GM12875 (cell line): ENCODE measurements around the gene AURKAIP1.
A peak's percentile ranks its signal among the peaks of the same experiment; 100 is the strongest.
"Not testable (repeated sequence)": the region's sequence is repeated elsewhere in the genome, so short reads cannot be mapped to it uniquely, and the experiment has no call there.

Experiments used
- H3K4me3 ChIP-seq: one replicate; pipeline ENCODE4 v1.5.1; 2011; ENCODE audit warnings: low read depth, low read length, control low read depth
- TF ChIP-seq, protein P1 (sequence below): IDR thresholded peaks from 2 replicates; pipeline ENCODE4 v1.5.1; 2011; ENCODE audit warnings: low read depth, mild to moderate bottlenecking, control low read depth, inconsistent platforms, low read length, moderate library complexity, borderline replicate concordance; ENCODE audit not compliant: insufficient read depth

Gene AURKAIP1

DNA sequence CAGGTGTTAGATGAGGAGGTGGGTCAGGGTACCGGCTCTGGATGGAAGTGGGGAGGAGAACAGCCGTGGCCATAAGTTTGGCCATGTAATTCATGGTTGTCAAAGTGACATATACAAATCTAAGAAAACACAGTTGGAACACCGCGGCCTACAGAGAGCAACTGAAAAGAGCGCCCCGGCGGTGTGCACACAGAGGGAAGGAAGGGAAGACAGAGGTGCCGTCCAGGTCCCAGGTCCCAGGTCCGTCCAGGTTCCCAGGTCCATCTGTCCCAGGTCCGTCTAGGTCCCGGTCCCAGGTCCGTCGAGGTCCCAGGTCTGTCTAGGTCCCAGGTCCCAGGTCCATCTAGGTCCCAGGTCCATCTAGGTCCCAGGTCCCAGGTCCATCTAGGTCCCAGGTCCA is 36.6 kb upstream of the AURKAIP1 start:
- TF ChIP-seq, protein P1, sequence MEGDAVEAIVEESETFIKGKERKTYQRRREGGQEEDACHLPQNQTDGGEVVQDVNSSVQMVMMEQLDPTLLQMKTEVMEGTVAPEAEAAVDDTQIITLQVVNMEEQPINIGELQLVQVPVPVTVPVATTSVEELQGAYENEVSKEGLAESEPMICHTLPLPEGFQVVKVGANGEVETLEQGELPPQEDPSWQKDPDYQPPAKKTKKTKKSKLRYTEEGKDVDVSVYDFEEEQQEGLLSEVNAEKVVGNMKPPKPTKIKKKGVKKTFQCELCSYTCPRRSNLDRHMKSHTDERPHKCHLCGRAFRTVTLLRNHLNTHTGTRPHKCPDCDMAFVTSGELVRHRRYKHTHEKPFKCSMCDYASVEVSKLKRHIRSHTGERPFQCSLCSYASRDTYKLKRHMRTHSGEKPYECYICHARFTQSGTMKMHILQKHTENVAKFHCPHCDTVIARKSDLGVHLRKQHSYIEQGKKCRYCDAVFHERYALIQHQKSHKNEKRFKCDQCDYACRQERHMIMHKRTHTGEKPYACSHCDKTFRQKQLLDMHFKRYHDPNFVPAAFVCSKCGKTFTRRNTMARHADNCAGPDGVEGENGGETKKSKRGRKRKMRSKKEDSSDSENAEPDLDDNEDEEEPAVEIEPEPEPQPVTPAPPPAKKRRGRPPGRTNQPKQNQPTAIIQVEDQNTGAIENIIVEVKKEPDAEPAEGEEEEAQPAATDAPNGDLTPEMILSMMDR: no peak
- H3K4me3 ChIP-seq: no peak overlapping the region

DNA sequence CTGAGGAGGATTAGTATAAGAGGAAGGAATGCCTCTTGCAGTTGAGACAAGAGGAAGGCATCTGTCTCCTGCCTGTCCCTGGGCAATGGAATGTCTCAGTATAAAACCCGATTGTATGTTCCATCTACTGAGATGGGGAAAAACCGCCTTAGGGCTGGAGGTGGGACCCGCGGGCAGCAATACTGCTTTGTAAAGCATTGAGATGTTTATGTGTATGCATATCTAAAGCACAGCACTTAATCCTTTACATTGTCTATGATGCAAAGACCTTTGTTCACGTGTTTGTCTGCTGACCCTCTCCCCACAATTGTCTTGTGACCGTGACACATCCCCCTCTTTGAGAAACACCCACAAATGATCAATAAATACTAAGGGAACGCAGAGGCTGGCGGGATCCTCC is 35.2 kb upstream of the AURKAIP1 start:
- not testable (repeated sequence) for H3K4me3 ChIP-seq

DNA sequence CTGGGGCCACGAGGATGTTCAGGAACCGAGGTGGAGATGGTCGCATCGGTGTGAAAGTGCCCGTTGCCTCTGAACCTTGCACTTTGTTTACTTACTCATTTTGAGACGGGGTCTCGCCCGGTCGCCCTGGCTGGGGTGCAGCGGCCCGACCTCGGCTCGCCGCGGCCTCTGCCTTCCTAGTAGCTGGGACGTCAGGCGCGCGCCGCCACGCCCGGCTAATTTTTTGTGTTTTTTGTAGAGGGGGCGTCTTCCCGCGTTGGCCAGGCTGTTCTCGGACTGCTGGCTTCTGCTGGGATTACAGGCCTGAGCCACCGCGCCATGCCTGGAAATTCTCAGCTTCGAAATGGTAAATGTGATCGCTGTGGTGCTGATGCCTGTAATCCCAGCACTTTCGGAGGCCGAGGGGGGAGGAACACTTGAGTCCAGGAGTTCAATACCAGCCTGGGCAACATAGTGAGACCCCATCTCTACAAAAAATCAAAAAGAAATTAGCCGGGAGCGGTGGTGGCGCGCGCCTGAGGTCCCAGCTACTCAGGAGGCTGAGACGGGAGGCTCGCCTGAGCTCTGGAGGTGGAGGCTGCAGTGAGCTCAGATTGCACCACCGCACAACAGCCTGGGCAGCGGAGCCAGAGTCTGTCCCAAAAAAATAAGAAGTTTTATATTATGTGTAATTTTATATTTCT is 32.8 kb upstream of the AURKAIP1 start:
- H3K4me3 ChIP-seq: peak overlapping the region; percentile 100
- TF ChIP-seq, protein P1: peak; percentile 16; the same call in 1 of the 2 replicates

DNA sequence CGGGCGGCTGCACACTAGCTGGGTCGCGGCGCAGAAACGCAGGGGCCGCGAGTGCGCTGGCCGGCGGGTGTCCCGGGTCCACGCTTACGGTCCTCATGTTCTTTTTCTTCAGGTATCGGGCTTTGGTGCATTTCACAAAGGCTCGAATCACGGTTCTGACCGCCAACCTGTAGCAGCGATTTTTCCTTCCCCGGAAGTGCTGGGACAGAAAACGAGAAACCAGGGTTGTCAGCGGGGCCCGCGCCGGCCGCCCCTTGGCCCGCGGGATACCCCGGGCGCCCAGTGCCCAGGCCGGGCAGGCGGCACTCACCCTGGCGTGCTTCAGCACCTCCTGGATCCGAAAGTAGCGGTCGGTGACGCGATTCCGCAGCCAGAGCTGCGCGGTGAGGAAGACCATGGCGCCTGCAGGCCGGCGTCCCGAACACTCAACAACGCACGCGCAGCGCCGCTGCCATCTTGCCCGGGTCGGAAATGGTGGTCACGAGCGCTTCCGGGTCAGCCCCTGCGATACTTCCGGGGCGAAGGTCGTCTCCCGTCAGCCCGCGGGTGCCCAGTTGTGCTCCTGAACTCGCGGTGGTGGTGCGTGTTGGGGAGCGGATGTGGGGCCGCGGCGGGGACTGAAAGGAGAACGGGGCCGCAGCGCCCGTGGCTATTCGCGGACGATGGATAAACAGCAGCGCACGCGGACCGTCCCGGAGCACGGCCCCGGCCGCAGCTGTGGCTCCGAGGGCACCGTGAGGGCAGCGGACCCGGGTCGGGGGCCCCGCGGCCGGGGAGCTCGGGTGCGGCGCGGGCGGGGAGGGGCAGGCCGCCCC is 32.0 kb upstream of the AURKAIP1 start, which contains the start of gene MRPL20:
MRPL20 (minus strand) TSS at position 473 of the 815 bp plus-strand sequence; CDS start at position 397, 76 bp downstream.
- TF ChIP-seq, protein P1: no peak
- H3K4me3 ChIP-seq: peak within 1 kb of the TSS; percentile 100

DNA sequence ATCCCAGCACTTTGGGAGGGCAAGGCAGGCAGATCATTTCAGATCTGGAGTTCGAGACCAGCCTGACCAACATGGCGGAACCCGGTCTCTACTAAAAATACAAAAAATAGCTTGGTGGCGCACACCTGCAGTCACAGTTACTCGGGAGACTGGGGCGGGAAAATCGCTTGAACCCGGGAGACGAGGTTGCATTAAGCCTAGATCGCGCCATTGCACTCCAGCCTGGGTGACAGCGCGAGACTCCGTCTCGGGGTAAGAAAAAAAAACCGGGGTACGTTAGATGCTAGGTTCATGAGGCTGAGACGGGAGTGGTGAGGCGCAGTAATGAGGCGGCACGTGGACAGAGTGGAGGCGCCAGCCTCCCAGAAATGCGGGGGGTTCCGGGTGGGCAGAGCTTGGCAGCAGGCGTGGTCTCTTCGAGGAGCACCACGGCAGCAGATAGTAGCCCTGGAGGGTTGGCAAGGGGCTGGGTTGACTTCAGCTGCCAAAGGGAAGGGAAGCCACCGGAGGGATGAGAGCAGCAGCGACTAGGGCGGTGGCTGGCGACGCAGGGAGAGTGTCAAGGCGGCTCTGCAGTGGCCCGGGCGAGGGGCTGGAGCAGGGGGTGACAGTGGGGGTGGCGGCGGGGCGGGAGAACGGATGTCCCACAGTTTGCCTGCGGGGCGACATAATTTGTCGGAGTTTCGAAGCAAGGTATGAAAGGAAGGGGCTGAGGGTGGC is 31.3 kb upstream of the AURKAIP1 start:
- H3K4me3 ChIP-seq: peak overlapping the region; percentile 100
- TF ChIP-seq, protein P1: no peak

DNA sequence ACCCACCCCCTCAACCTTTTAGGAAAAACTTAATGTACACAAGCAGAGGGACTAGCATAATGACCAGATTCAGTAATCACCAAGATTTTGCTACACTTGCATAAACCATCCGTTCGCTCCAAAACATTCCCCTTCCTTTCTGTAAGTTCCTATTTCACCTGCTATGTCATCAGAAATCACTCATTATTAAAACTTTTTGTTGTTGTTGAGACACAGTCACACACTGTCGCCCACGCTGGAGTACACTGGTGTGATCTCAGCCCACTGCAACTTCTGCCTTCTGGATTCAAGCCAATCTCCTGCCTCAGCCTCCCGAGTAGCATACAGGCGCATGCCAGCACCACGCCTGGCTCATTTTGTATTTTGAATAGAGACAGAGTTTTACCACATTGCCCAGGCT is 28.6 kb upstream of the AURKAIP1 start:
- TF ChIP-seq, protein P1: no peak

DNA sequence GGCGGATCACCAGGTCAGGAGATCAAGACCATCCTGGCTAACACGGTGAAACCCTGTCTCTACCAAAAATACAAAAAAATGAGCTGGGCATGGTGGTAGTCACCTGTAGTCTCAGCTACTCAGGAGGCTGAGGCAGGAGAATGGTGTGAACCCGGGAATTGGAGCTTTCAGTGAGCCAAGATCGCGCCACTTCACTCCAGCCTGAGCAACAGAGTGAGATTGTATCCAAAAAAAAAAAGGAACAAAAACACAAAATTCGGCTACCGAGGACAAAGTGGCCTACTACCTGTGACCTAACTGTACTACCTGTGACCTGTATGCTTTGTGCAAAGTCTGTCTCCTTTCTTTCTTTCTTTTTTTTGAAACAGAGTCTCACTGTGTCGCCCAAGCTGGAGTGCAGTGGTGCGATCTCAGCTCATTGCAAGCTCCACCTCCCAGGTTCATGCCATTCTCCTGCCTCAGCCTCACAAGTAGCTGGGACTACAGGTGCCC is 27.9 kb upstream of the AURKAIP1 start:
- not testable (repeated sequence) for H3K4me3 ChIP-seq

More for the DNA sequence above, 28.6 kb upstream of the AURKAIP1 start:
- no peak overlapping the region for H3K4me3 ChIP-seq
